HG03066 (cell line): Measurements from ENCODE around the gene POPDC2.
"Not testable (repeated sequence)": the region's sequence is repeated elsewhere in the genome, so short reads cannot be mapped to it uniquely, and the experiment has no call there.

Experiments
- ATAC-seq: cut with Tn5 transposase; IDR thresholded peaks from one replicate; pipeline ENCODE4 v1.9.1; 2021; ENCODE audit warnings: low read depth; ENCODE audit not compliant: unreplicated experiment

Gene POPDC2

GRCh38 chr3:119620899-119621298 lies 39.5 kb downstream of the POPDC2 start:
- ATAC-seq: no peak

- ATAC-seq: no peak
Measured at GRCh38 chr3:119619094-119619493, 41.3 kb downstream of the POPDC2 start.

- ATAC-seq: no peak
Measured at GRCh38 chr3:119616056-119616455, 44.3 kb downstream of the POPDC2 start.

GRCh38 chr3:119613872-119614271 lies 46.5 kb downstream of the POPDC2 start:
- ATAC-seq: no peak

GRCh38 chr3:119613201-119613600 lies 47.2 kb downstream of the POPDC2 start:
- ATAC-seq: no peak

DNA sequence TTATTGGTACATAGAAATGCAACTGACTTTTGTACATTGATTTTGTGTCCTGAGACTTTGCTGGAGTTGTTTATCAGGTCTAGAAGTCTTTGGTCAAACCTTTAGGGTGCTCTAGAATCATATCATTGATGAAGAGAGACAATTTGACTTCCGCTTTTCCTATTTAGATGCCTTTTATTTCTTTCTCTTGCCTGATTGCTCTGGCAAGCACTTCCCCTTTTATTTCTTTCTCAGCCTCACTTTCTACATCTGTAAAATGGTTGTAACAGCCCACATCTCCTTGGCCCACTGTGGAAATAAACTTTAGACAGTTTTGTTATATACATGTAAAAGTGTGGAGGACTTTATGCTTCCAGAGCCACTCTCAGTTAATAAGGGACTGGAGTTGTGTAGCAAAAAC lies 48.7 kb downstream of the POPDC2 start:
- ATAC-seq: no peak

GRCh38 chr3:119609301-119609700 lies 51.1 kb downstream of the POPDC2 start:
- ATAC-seq: no peak

DNA sequence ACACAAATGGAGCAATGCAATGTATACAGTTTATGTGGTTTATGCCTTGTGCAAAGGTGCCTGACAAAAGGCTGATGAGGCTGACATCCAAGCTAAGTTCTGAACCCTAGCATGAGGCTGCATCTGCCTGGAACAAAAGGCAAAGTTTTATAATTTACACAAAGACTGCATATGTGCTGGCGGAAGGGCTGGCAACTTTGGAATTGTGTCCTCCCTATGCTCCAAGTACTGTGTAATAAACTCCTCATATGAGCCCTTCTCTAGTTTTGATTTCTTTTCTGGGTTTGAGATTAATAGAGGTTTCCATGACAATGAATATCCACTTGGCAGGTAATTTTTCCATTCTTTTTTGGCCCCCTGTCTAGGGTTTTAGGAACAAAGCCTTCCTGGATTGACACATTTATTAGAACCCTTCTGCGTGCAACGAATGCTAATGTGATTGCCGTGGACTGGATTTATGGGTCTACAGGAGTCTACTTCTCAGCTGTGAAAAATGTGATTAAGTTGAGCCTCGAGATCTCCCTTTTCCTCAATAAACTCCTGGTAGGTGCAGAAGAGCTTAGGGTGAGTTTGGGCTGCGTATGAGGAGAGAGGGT lies 51.9 kb downstream of the POPDC2 start:
- ATAC-seq: no peak

DNA sequence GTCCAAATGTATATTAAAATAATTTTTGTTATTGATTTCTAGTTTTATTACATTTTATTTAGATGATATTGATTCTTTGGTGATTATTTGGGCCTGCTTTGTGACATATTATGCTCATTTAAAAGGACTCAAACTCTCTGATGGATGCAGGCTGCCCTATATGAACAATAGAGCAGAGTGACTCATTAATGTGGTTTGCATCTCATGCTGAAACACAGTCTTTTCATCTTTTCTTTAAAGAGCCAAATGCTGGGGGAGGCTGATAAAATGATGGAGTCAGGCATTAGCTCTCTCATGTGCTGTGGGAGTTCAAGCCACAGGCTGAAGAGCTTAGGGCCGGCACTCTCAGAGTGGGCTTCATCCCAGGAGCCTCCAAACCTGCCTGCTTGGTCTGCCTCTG lies 55.5 kb downstream of the POPDC2 start:
- no peak for ATAC-seq

- ATAC-seq: no peak
Measured at GRCh38 chr3:119602676-119603075, 57.7 kb downstream of the POPDC2 start.

- ATAC-seq: peak; percentile 9
Measured at GRCh38 chr3:119601154-119601553, 59.2 kb downstream of the POPDC2 start.

DNA sequence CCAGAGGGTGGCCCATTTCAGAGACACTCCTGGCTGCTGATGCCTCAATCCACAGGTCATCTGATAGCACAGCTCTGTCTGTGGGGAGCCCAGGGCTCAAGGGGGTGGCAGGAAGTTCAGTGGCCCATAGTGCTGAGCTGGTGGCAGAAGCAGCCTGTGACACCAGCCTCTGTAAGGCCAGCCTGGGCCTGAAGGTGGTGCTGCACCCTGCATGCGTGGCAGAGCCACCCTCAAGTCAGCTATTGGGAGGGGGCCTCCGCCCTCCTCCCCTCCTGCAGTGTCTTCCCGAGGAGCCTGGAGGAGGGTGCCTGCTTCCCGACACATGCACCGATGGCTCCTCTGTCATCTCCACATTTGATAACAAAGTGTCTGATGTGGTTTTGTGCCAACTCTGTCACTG lies 59.7 kb downstream of the POPDC2 start:
- ATAC-seq: peak; percentile 63

- no peak for ATAC-seq
Measured at GRCh38 chr3:119599558-119600174, 60.7 kb downstream of the POPDC2 start.

GRCh38 chr3:119598410-119599098 lies 61.8 kb downstream of the POPDC2 start:
- ATAC-seq: peak; percentile 41

- ATAC-seq: no peak
Measured at GRCh38 chr3:119597548-119598288, 62.7 kb downstream of the POPDC2 start, which contains the start of gene PLA1A. PLA1A (plus strand) TSS chr3:119597885; CDS start chr3:119597914, 29 bp downstream.

DNA sequence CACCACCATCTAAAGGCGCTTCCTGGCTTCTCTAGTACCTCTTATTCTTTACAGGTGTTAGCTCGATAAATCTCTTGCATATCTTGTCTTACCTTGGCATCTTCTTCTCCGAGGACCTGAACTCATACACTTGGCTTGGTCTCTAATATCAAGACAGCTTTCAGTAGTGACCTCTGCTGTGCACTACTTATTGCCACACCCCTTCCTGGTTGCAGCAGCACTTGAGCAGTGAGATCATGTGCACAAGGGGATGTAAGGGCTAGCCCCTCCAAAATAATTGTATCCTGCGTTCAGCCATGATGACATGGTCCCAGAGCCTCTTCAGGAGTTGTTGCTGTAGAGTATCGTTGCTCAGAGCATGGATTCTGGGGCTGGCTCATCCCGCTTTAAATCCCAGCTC lies 64.0 kb downstream of the POPDC2 start:
- ATAC-seq: no peak

DNA sequence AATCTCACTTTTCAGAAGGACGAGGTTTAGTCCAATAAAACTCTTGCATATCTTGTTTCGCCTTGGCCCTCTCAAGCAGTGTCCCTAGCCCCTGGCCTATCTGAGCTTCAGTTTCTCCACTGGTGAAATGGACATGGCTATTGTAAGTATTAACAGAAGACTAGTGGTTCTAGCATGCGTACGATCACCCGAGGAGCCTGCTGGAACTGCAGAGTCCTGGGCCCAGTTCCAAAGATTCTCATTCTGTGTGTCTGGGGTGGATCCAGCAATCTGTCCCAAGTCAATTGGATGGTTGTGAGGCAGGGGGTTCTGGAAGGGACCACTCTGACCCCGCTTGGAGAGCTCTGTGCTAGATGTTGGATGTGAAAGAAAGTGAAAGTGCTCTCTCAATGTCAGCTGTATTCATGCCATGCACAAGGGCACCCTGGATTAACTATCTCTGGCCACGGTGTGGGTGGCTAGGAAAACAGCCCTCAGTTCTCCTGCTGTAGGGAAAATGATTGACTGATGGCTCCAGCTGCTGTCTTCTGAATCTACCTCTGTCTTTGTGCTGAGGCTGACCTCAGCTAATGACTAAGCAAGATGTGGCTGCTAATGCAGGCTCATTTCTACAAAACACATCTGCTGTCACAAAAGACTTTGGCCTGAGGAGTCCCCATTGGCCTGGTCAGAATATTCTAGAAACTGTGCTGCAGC lies 64.6 kb downstream of the POPDC2 start:
- ATAC-seq: no peak

- not testable (repeated sequence) for ATAC-seq
Measured at GRCh38 chr3:119594929-119595328, 65.5 kb downstream of the POPDC2 start.

DNA sequence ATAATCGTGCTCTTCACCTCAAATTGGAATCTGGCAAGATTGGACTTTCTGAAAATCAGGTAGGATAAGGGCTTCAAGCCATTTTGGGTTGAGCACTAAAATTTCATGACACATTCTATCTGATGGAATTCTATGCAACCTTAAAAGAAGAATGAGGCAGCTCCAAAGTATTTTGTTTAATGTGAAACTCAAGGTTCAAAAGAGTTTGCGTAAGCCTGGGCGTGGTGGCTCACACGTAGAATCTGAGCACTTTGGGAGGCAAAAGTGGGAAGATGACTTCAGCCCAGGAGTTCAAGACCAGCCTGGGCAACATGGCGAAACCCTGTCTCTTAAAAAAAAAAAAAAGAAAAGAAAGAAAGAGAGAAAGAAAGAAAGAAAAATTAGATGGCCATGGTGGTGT lies 66.3 kb downstream of the POPDC2 start:
- no peak for ATAC-seq

GRCh38 chr3:119592861-119593260 lies 67.5 kb downstream of the POPDC2 start:
- no peak for ATAC-seq
